ENCODE measurements around the gene CNGA3.
A peak's percentile ranks its signal among the peaks of the same experiment; 100 is the strongest.

DNA sequence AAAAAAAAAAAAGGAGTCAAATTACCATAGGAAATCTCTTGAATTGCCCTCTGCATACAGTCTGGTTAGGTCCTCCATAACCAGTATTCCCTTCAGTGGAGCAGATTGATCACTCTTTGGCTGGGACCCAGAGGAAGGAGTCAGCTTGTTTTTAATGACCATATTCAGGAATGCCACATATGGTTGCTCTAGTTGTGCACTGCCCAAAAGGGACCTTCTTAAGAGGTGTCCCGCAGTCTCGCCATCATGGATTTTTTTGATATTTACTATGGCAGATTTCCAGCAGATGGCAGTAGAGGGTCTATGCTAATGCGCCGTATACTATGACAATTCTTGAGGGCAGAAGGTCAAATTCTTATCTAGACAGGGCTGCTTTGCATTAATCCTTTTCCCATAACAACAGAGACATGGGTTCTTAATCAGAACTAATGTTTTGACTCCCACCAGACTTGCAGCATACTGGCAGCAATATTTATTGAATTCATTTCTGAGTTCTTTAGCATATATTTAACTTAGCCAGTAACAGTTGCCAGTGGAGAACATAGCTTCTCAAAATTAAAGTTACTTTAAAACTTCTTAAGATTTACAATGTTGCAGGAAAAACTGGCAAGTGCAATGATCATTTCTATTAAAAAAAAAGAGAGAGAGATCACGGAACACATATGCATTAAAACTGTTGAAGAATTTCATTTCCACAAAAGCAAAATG, 66.6 kb downstream of the CNGA3 start:
- no peak for TF ChIP-seq JUNB (IDR thresholded peaks at IDR 0.05; ENCODE audit: unreplicated experiment)
- peak; percentile 72 to 74 for TF ChIP-seq CTCF (conservative IDR thresholded peaks at IDR 0.05; ENCODE audit: low read depth in 2 of 2)
- TF ChIP-seq EZH2 (IDR thresholded peaks at IDR 0.05; ENCODE audit: low read depth, unreplicated experiment): no peak
- TF ChIP-seq REST (IDR thresholded peaks at IDR 0.05; ENCODE audit: unreplicated experiment): no peak
- TF ChIP-seq POLR2AphosphoS5 (IDR thresholded peaks at IDR 0.05; ENCODE audit: low read depth): no peak
- no peak for TF ChIP-seq CREB1 (CRISPR knock-in tag; IDR thresholded peaks at IDR 0.05; ENCODE audit: low read depth)
- no peak for TF ChIP-seq EZH2phosphoT487 (IDR thresholded peaks at IDR 0.05; ENCODE audit: unreplicated experiment)
- TF ChIP-seq ETS1 (IDR thresholded peaks at IDR 0.05): no peak
- no peak for TF ChIP-seq ZNF114 (CRISPR knock-in tag; IDR thresholded peaks at IDR 0.05)
- no peak for TF ChIP-seq ZNF331 (CRISPR knock-in tag; IDR thresholded peaks at IDR 0.05; ENCODE audit: low read depth)

Measured in GM23338 (cell line).